ENCODE data around the gene MYO15A.

DNA sequence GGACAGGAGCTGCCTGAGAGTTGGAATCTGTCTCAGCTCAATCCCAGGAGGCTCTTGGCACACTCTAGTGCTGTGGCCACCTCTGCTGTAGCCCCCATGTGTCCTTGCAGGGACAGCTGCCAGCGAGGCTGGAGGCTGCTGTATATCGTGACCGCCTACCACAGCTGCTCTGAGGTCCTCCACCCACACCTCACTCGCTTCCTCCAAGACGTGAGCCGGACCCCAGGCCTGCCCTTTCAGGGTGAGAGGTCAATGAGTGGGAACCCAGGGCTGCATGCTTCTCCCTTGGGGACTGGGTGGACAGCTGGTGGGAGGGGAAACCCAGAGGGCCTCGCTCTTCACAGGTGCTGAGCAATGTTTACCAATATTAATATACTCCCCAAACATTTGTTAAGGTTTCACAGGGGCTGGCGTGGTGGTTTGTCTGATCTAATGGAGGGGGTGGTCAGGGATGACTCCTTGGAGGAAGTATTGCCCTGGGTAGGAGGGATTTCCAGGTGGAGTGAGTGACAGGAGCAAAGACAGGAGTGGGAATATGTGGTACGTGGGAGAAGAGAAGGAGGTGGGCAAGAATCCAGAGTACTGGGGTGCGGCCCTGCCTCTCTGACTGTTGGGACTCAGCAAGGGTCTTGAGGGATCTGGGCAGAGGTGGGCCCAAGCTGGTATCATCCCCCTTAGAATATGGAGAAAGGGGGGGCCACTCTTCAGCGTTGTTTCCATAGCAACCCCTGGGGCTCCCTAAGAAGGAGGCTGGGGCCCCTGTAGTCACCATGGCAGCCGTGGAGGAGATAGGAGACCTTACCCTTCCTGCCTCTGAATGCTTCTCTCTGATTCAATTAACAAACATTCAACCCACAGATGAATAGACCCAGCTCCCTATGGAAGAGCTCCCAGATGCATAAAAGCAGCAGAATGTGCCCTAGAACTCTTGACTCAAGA is 52.9 kb downstream of the MYO15A start:
- TF ChIP-seq CTCF (conservative IDR thresholded peaks at IDR 0.05), result no peak
- no peak for TF ChIP-seq EZH2 (IDR thresholded peaks at IDR 0.05; ENCODE audit: low read depth)

All from PC-9 (cell line).